ENCODE measurements around the gene GAREM1.

Gene GAREM1

DNA sequence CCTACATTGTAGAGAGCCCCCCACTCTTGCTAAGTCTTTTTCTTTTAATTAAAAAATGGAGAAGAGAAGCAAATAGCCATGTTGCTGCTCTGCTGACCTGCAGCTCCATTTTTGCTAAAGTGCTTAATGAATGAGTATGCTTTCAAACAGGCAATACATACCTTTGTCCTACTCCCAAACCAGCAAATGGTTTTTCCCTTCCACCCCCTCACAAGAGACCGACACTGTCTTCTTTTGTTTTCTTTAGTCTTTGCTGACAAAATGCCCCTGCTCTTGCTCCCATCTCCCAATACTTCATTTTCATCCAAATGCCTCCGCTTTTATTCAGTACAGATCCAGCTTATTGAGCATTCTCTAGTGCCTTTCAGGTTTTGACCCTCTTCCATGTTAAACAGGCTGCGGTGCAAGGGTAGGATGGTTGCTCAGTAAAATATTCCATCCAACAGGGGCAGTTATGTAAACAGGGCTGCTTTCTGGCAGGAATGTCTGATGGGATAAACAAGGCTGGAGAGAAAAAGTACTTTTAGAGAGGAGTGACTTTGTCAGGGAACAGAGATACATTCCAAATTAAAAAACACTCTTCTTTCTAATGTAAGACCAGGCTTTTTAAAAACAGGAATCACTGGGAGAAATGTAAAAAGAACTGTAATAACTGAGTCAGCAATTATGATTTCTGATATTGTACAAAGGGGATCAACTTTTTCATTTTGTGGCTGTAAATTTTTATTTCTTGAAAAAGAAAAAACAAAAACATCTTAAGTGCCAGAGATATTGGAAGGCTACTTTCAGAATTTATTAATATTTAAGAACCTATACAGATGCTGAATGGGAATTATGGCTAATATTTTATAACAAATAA, 144.0 kb downstream of the GAREM1 start:
- H3K4me2 ChIP-seq (ENCODE audit: low read length) = no peak overlapping the region
- no peaks in the 10 kb centered on the region for H3K79me2 ChIP-seq (ENCODE audit: low read length)
- no peaks in the 10 kb centered on the region for H4K20me1 ChIP-seq (ENCODE audit: insufficient read depth, low read length)
- no peak overlapping the region for H2AFZ ChIP-seq (ENCODE audit: low read depth, low read length)
- H3K27me3 ChIP-seq (ENCODE audit: low read depth, low read length) = no peaks in the 10 kb centered on the region
- TF ChIP-seq, protein P1, sequence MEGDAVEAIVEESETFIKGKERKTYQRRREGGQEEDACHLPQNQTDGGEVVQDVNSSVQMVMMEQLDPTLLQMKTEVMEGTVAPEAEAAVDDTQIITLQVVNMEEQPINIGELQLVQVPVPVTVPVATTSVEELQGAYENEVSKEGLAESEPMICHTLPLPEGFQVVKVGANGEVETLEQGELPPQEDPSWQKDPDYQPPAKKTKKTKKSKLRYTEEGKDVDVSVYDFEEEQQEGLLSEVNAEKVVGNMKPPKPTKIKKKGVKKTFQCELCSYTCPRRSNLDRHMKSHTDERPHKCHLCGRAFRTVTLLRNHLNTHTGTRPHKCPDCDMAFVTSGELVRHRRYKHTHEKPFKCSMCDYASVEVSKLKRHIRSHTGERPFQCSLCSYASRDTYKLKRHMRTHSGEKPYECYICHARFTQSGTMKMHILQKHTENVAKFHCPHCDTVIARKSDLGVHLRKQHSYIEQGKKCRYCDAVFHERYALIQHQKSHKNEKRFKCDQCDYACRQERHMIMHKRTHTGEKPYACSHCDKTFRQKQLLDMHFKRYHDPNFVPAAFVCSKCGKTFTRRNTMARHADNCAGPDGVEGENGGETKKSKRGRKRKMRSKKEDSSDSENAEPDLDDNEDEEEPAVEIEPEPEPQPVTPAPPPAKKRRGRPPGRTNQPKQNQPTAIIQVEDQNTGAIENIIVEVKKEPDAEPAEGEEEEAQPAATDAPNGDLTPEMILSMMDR (IDR thresholded peaks at IDR 0.05; ENCODE audit: low read depth, low read length) = no peak
- TF ChIP-seq EZH2phosphoT487 (IDR thresholded peaks at IDR 0.05; ENCODE audit: low read depth) = no peak
- H3K4me3 ChIP-seq (ENCODE audit: low read length) = no peak overlapping the region
- no peaks in the 10 kb centered on the region for H3K36me3 ChIP-seq (replicated peaks; ENCODE audit: low read depth, low read length)
- H3K4me1 ChIP-seq (ENCODE audit: low read length) = no peaks in the 10 kb centered on the region
- H3K9ac ChIP-seq (ENCODE audit: low read length) = no peak overlapping the region
- H3K27ac ChIP-seq (ENCODE audit: low read length) = no peak overlapping the region
- no peaks in the 10 kb centered on the region for H3K9me3 ChIP-seq (ENCODE audit: insufficient read depth, low read length)

- Histone ChIP-seq H3K36me3 (replicated peaks; ENCODE audit: low read depth, low read length) (no peaks in the 10 kb centered on the region), H2AFZ (ENCODE audit: low read depth, low read length) (no peak overlapping the region), H3K4me3 (ENCODE audit: low read length) (no peak overlapping the region), H3K4me1 (ENCODE audit: low read length) (no peaks in the 10 kb centered on the region), H3K27ac (ENCODE audit: low read length) (no peak overlapping the region), H4K20me1 (ENCODE audit: insufficient read depth, low read length) (no peaks in the 10 kb centered on the region), H3K9me3 (ENCODE audit: insufficient read depth, low read length) (no peaks in the 10 kb centered on the region), H3K79me2 (ENCODE audit: low read length) (no peaks in the 10 kb centered on the region), H3K27me3 (ENCODE audit: low read depth, low read length) (no peaks in the 10 kb centered on the region), H3K9ac (ENCODE audit: low read length) (no peak overlapping the region), H3K4me2 (ENCODE audit: low read length) (no peak overlapping the region)
- TF ChIP-seq EZH2phosphoT487 (IDR thresholded peaks at IDR 0.05; ENCODE audit: low read depth) = no peak
- TF ChIP-seq, protein P1 (IDR thresholded peaks at IDR 0.05; ENCODE audit: low read depth, low read length) = no peak
These were observed 146.5 kb downstream of the GAREM1 start for GRCh38 chr18:32324181-32324580.

DNA sequence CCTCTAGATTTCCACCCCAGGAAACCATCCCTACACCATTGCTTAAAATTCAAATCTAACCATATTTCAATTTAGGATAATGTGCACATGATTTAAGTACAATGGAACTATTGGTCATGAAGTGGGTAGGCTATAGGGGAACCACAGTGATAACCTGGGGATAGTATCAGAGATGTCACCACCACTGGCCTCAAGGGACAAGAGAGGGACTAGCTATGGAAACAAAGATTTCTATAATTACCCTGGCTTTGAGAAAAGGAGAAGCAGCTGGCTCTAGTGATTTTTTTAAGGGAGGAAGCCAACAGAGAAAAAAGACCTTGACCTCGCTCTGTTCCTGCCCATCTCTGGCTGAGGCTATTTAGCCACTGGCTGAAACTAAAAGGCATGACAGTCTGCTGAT, 148.9 kb downstream of the GAREM1 start:
- H3K79me2 ChIP-seq (ENCODE audit: low read length) = no peaks in the 10 kb centered on the region
- H3K9me3 ChIP-seq (ENCODE audit: insufficient read depth, low read length) = no peaks in the 10 kb centered on the region
- no peaks in the 10 kb centered on the region for H3K4me1 ChIP-seq (ENCODE audit: low read length)
- no peak overlapping the region for H2AFZ ChIP-seq (ENCODE audit: low read depth, low read length)
- H3K27ac ChIP-seq (ENCODE audit: low read length) = no peak overlapping the region
- no peak for TF ChIP-seq EZH2phosphoT487 (IDR thresholded peaks at IDR 0.05; ENCODE audit: low read depth)
- TF ChIP-seq, protein P1 (IDR thresholded peaks at IDR 0.05; ENCODE audit: low read depth, low read length) = no peak
- no peaks in the 10 kb centered on the region for H3K36me3 ChIP-seq (replicated peaks; ENCODE audit: low read depth, low read length)
- H3K9ac ChIP-seq (ENCODE audit: low read length) = no peak overlapping the region
- H4K20me1 ChIP-seq (ENCODE audit: insufficient read depth, low read length) = no peaks in the 10 kb centered on the region
- no peaks in the 10 kb centered on the region for H3K27me3 ChIP-seq (ENCODE audit: low read depth, low read length)
- no peak overlapping the region for H3K4me3 ChIP-seq (ENCODE audit: low read length)
- H3K4me2 ChIP-seq (ENCODE audit: low read length) = no peak overlapping the region

DNA sequence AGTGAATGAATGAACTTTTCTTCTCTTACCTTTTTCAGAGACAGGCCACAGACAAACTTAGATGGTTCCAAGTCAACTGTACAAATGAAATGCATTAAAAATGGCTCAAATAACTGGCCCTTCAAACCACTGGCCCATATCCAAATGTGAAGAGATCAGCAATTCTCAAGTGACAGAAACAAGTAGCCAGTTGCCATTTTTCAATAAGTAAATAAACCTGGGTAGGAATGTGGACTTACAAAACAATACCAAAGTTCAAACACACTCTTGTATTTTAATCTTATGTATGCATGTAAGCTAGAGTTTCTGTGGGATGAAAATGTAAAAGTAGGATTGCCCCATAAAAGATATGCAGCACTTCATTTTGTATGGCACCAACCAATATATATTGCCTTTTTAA, 151.6 kb downstream of the GAREM1 start:
- no peaks in the 10 kb centered on the region for H3K27me3 ChIP-seq (ENCODE audit: low read depth, low read length)
- no peaks in the 10 kb centered on the region for H4K20me1 ChIP-seq (ENCODE audit: insufficient read depth, low read length)
- no peak overlapping the region for H3K4me3 ChIP-seq (ENCODE audit: low read length)
- TF ChIP-seq, protein P1 (IDR thresholded peaks at IDR 0.05; ENCODE audit: low read depth, low read length) = no peak
- TF ChIP-seq EZH2phosphoT487 (IDR thresholded peaks at IDR 0.05; ENCODE audit: low read depth) = no peak
- H3K4me1 ChIP-seq (ENCODE audit: low read length) = no peaks in the 10 kb centered on the region
- H3K27ac ChIP-seq (ENCODE audit: low read length) = no peak overlapping the region
- H3K79me2 ChIP-seq (ENCODE audit: low read length) = no peaks in the 10 kb centered on the region
- H3K4me2 ChIP-seq (ENCODE audit: low read length) = no peak overlapping the region
- no peak overlapping the region for H2AFZ ChIP-seq (ENCODE audit: low read depth, low read length)
- H3K9me3 ChIP-seq (ENCODE audit: insufficient read depth, low read length) = no peaks in the 10 kb centered on the region
- H3K9ac ChIP-seq (ENCODE audit: low read length) = no peak overlapping the region
- no peaks in the 10 kb centered on the region for H3K36me3 ChIP-seq (replicated peaks; ENCODE audit: low read depth, low read length)
